DOHH2 (cell line): ENCODE results near the gene MTM1.
A peak's percentile ranks its signal among the peaks of the same experiment; 100 is the strongest.

Experiments
- H3F3A ChIP-seq: fragments of 200-600 bp; sonication (generic), shearing (Covaris generic); 2 replicates; pipeline ENCODE4 v1.6.0; 2016; ENCODE audit warnings: antibody characterized with exemption, mild to moderate bottlenecking; ENCODE audit not compliant: control insufficient read depth, insufficient read depth
- H3K27ac ChIP-seq: fragments of 200-600 bp; sonication (generic); 2 replicates; pipeline ENCODE4 v1.5.1; 2014; ENCODE audit warnings: low read depth, mild to moderate bottlenecking, low read length, moderate library complexity
- H3K27me3 ChIP-seq: fragments of 200-600 bp; sonication (generic); 2 replicates; pipeline ENCODE4 v1.6.1; 2014; ENCODE audit warnings: mild to moderate bottlenecking, low read length, mixed read lengths; ENCODE audit not compliant: control insufficient read depth
- H3K36me3 ChIP-seq: fragments of 200-600 bp; sonication (generic); 2 replicates; pipeline ENCODE4 v1.6.1; 2014; ENCODE audit warnings: mild to moderate bottlenecking, low read length, moderate library complexity, mixed read lengths; ENCODE audit not compliant: control insufficient read depth
- H3K4me1 ChIP-seq: fragments of 200-600 bp; sonication (generic); 2 replicates; pipeline ENCODE4 v1.6.1; 2014; ENCODE audit warnings: mild to moderate bottlenecking, low read length, mixed read lengths; ENCODE audit not compliant: control insufficient read depth
- H3K4me2 ChIP-seq: fragments of 200-600 bp; sonication (generic); 2 replicates; pipeline ENCODE4 v1.6.0; 2014; ENCODE audit warnings: mild to moderate bottlenecking, low read length, moderate library complexity
- H3K4me3 ChIP-seq: fragments of 200-600 bp; sonication (generic); 2 replicates; pipeline ENCODE4 v1.5.1; 2014; ENCODE audit warnings: mild to moderate bottlenecking, low read length, mixed read lengths
- H3K79me2 ChIP-seq: fragments of 200-600 bp; sonication (generic); 2 replicates; pipeline ENCODE4 v1.6.1; 2014; ENCODE audit warnings: mild to moderate bottlenecking, low read length, mixed read lengths; ENCODE audit not compliant: control insufficient read depth
- H3K9me2 ChIP-seq: fragments of 200-600 bp; sonication (generic); replicated peaks from 2 replicates; pipeline ENCODE4 v1.6.1; 2014; ENCODE audit warnings: mild to moderate bottlenecking, low read length, mixed read lengths; ENCODE audit not compliant: control insufficient read depth
- H3K9me3 ChIP-seq: fragments of 200-600 bp; sonication (generic); 2 replicates; pipeline ENCODE4 v1.6.1; 2014; ENCODE audit warnings: antibody characterized with exemption, low read length, mixed read lengths; ENCODE audit not compliant: control insufficient read depth, insufficient read depth
- H4K20me1 ChIP-seq: fragments of 200-600 bp; sonication (generic); 2 replicates; pipeline ENCODE4 v1.6.0; 2014; ENCODE audit warnings: low read depth, mild to moderate bottlenecking, antibody characterized with exemption, low read length, moderate library complexity; ENCODE audit not compliant: control insufficient read depth, insufficient read depth
- CTCF ChIP-seq: fragments of 200-600 bp; sonication (generic); IDR thresholded peaks from one replicate; pipeline ENCODE4 v1.5.1; 2014; ENCODE audit warnings: antibody characterized with exemption, mild to moderate bottlenecking, low read depth, low read length; ENCODE audit not compliant: poor library complexity, severe bottlenecking
- EZH2phosphoT487 ChIP-seq: fragments of 200-600 bp; sonication (generic); IDR thresholded peaks from 2 replicates; pipeline ENCODE4 v1.6.1; 2017; ENCODE audit warnings: borderline replicate concordance, mild to moderate bottlenecking, antibody characterized with exemption, low read length, moderate library complexity, mixed read lengths

MTM1 gene

GRCh38 chrX:150546711-150547153 is 21.7 kb upstream of the MTM1 start:
- Histone ChIP-seq H3F3A (no peaks in the 10 kb centered on the region), H3K4me2 (peak overlapping the region; percentile 54), H3K4me1 (peaks cover 19% of the 10 kb centered on the region), H3K27ac (no peak overlapping the region), H3K79me2 (no peaks in the 10 kb centered on the region), H4K20me1 (no peaks in the 10 kb centered on the region), H3K9me3 (no peaks in the 10 kb centered on the region), H3K36me3 (no peaks in the 10 kb centered on the region), H3K4me3 (no peak overlapping the region), H3K27me3 (no peaks in the 10 kb centered on the region), H3K9me2 (no peaks in the 10 kb centered on the region)
- TF ChIP-seq EZH2phosphoT487 (no peak), CTCF (no peak)

GRCh38 chrX:150547375-150548115 is 20.9 kb upstream of the MTM1 start:
- H3K79me2 ChIP-seq: no peaks in the 10 kb centered on the region
- H3K4me3 ChIP-seq: peak overlapping the region; percentile 45
- no peak overlapping the region for H3K27ac ChIP-seq
- no peaks in the 10 kb centered on the region for H3K9me3 ChIP-seq
- H3K36me3 ChIP-seq: no peaks in the 10 kb centered on the region
- H3F3A ChIP-seq: no peaks in the 10 kb centered on the region
- peak overlapping the region; percentile 54 for H3K4me2 ChIP-seq
- TF ChIP-seq CTCF (no peak), EZH2phosphoT487 (no peak)
- no peaks in the 10 kb centered on the region for H4K20me1 ChIP-seq
- peaks cover 19% of the 10 kb centered on the region for H3K4me1 ChIP-seq
- no peaks in the 10 kb centered on the region for H3K9me2 ChIP-seq
- H3K27me3 ChIP-seq: no peaks in the 10 kb centered on the region

GRCh38 chrX:150548251-150548650 is 20.2 kb upstream of the MTM1 start:
- H3K79me2 ChIP-seq: no peaks in the 10 kb centered on the region
- no peaks in the 10 kb centered on the region for H3K36me3 ChIP-seq
- no peaks in the 10 kb centered on the region for H3F3A ChIP-seq
- no peaks in the 10 kb centered on the region for H3K9me3 ChIP-seq
- TF ChIP-seq CTCF: no peak
- no peak overlapping the region; the same call in 1 of the 2 replicates for H3K4me3 ChIP-seq
- H3K4me1 ChIP-seq: peaks cover 19% of the 10 kb centered on the region
- H3K9me2 ChIP-seq: no peaks in the 10 kb centered on the region
- H3K27ac ChIP-seq: no peak overlapping the region
- no peaks in the 10 kb centered on the region for H3K27me3 ChIP-seq
- no peaks in the 10 kb centered on the region for H4K20me1 ChIP-seq
- peak overlapping the region; percentile 54; the same call in 1 of the 2 replicates for H3K4me2 ChIP-seq
